PC-9 (cell line): ENCODE data around the gene FOXP1.

ENCODE experiments used
- CTCF ChIP-seq: fragments of 200-600 bp; sonication (generic); conservative IDR thresholded peaks from 2 replicates; pipeline ENCODE4 v1.6.1; 2017; ENCODE audit warnings: mixed run types, antibody characterized with exemption, mild to moderate bottlenecking, moderate library complexity
- EZH2 ChIP-seq: fragments of 200-600 bp; sonication (generic); IDR thresholded peaks from 2 replicates; pipeline ENCODE4 v1.8.0; 2017; ENCODE audit warnings: antibody characterized with exemption, low read depth

- TF ChIP-seq EZH2, result no peak
- TF ChIP-seq CTCF, result no peak
These were observed 267.3 kb downstream of the FOXP1 start for GRCh38 chr3:71316066-71316777.
